Measurements from ENCODE around the gene RCAN3. TPM values are rescaled to one million over a fixed set of nuclear protein-coding genes. Genes with fewer than 3 reads are reported as not detected.

The RCAN3 gene
- total and polyA plus RNA-seq, 2 of the 13 experiments (the other 11 are each of a cell fraction or from before 2014, with no cell fraction given), result 12.2 to 13.3 TPM

- no peak for TF ChIP-seq JUNB (CRISPR knock-in tag; IDR thresholded peaks at IDR 0.05; ENCODE audit: borderline replicate concordance)
- no peak for TF ChIP-seq ONECUT2 (CRISPR knock-in tag; IDR thresholded peaks at IDR 0.05)
- TF ChIP-seq ZNF670 (CRISPR knock-in tag; IDR thresholded peaks at IDR 0.05; ENCODE audit: borderline replicate concordance), result no peak
- TF ChIP-seq ZNF260 (CRISPR knock-in tag; IDR thresholded peaks at IDR 0.05; ENCODE audit: borderline replicate concordance, low read depth), result no peak
- TF ChIP-seq SMC3 (IDR thresholded peaks at IDR 0.05; ENCODE audit: low read length), result no peak
- no peak for TF ChIP-seq DR1 (CRISPR knock-in tag; IDR thresholded peaks at IDR 0.05)
- peak; percentile 13; the same call in 1 of the 2 replicates for TF ChIP-seq ELF4 (CRISPR knock-in tag; IDR thresholded peaks at IDR 0.05; ENCODE audit: borderline replicate concordance)
- no peak for TF ChIP-seq KDM4B (CRISPR knock-in tag; IDR thresholded peaks at IDR 0.05)
- TF ChIP-seq RCOR2 (CRISPR knock-in tag; IDR thresholded peaks at IDR 0.05), result 0 out of 2 replicates have a peak, but pooled peaks have one; percentile 5
These were observed 1.1 kb upstream of the RCAN3 start (continued) for GRCh38 chr1:24501371-24502064.

- no peak for FAIRE-seq
- peak overlapping the region; percentile 71 to 84 (median 79) for H3K4me3 ChIP-seq (replicated peaks in 1 of 3; ENCODE audit: insufficient read depth in 1 of 3, low read depth in 2 of 3, low read length in 3 of 3)
- H3K79me2 ChIP-seq (ENCODE audit: insufficient read depth, low read length), result peaks cover 10% of the 10 kb centered on the region
- peak overlapping the region; percentile 79 for H3K9ac ChIP-seq (ENCODE audit: insufficient read depth, low read depth, low read length)
- H3K36me3 ChIP-seq (replicated peaks in 1 of 2; ENCODE audit: control insufficient read depth in 1 of 2, insufficient read depth in 2 of 2, low read length in 2 of 2), result no peaks in the 10 kb centered on the region
- H2AFZ ChIP-seq (ENCODE audit: low read length), result peak overlapping the region; percentile 5
- in situ Hi-C loops (cut with HindIII; ENCODE audit: extremely low pct_ligation_motif_present, low pct_unique_long_range_greater_than_20kb) (no loop called here), intact Hi-C loops (cut with micrococcal nuclease; ENCODE audit: unreplicated experiment) (loop anchor here (5.0 to 10.0 kb wide), 2 partner anchors 55 to 87 kb away; partner anchors contain the start of genes NCMAP, NIPAL3 and STPG1)
- BruUV-seq (replicated peaks), result TSS peak; percentile 85
- no peaks in the 10 kb centered on the region for H4K20me1 ChIP-seq (ENCODE audit: insufficient read depth, low read length)
- peak; percentile 78 for DNase-seq (ENCODE audit: low spot score)
- ATAC-seq, result peak; percentile 86
- no peaks in the 10 kb centered on the region; a peak in 1 of 5 replicates for H3K27me3 ChIP-seq (ENCODE audit: control insufficient read depth in 1 of 2, insufficient read depth in 2 of 2, low read length in 2 of 2)
- no peaks in the 10 kb centered on the region for H3K9me3 ChIP-seq (ENCODE audit: low read length)
- H3K4me1 ChIP-seq (ENCODE audit: insufficient read depth, low read length), result peaks cover 44% of the 10 kb centered on the region
- H3K4me2 ChIP-seq (ENCODE audit: low read depth, low read length), result peak overlapping the region; percentile 100
- H3K27ac ChIP-seq (ENCODE audit: extremely low read length, insufficient read depth, low read length), result peak overlapping the region; percentile 93
- POLR2A ChIA-PET, result interaction anchor here (0.5 to 1.9 kb wide), 14 partner anchors 10 to 359 kb away, joined by 3 to 11 read pairs (median 4); partner anchors contain the start of genes IL22RA1 and NIPAL3
- under 1% methylated on average over 15 of the region's 39 CpGs for WGBS (ENCODE audit: low lambda C conversion rate)
- CTCF ChIA-PET (ENCODE audit: low intra/inter-chr PET ratio, low total read pairs), result no interaction called here
- TF ChIP-seq ZFP90 (CRISPR knock-in tag; IDR thresholded peaks at IDR 0.05; ENCODE audit: borderline replicate concordance) (no peak), PHF21A (CRISPR knock-in tag; IDR thresholded peaks at IDR 0.05) (peak; percentile 67), FOXO1 (CRISPR knock-in tag; IDR thresholded peaks at IDR 0.05) (peak; percentile 41; the same call in 1 of the 2 replicates), HNRNPUL1 (IDR thresholded peaks at IDR 0.05; ENCODE audit: low read depth, low read length) (no peak), SCMH1 (CRISPR knock-in tag; IDR thresholded peaks at IDR 0.05; ENCODE audit: borderline replicate concordance) (no peak), YEATS4 (CRISPR knock-in tag; IDR thresholded peaks at IDR 0.05; ENCODE audit: borderline replicate concordance) (0 out of 2 replicates have a peak, but pooled peaks have one; percentile 58), ZNF879 (CRISPR knock-in tag; IDR thresholded peaks at IDR 0.05) (no peak), BRD4 (CRISPR knock-in tag; IDR thresholded peaks at IDR 0.05) (no peak), IKZF4 (CRISPR knock-in tag; IDR thresholded peaks at IDR 0.05; ENCODE audit: borderline replicate concordance, low read depth, not compliant biosample characterization) (no peak)
These were observed 449 bp upstream of the RCAN3 start for GRCh38 chr1:24502065-24502708.

Measured in HepG2 (cell line).